HG02763 (cell line): ENCODE results near the gene COMP.

Experiments
- ATAC-seq: cut with Tn5 transposase; IDR thresholded peaks from one replicate; pipeline ENCODE4 v1.9.1; 2021; ENCODE audit warnings: mild to moderate bottlenecking, moderate library complexity; ENCODE audit not compliant: unreplicated experiment

COMP gene

GRCh38 chr19:18770663-18771327 lies 20.3 kb downstream of the COMP start:
- ATAC-seq: no peak

- no peak for ATAC-seq
Measured at GRCh38 chr19:18769989-18770528, 21.0 kb downstream of the COMP start.

- no peak for ATAC-seq
Measured at GRCh38 chr19:18768997-18769891, 21.9 kb downstream of the COMP start.

GRCh38 chr19:18768046-18768771 lies 22.9 kb downstream of the COMP start:
- no peak for ATAC-seq

GRCh38 chr19:18765224-18765623 lies 25.9 kb downstream of the COMP start:
- no peak for ATAC-seq

GRCh38 chr19:18764591-18765051 lies 26.5 kb downstream of the COMP start:
- ATAC-seq: no peak

- no peak for ATAC-seq
Measured at GRCh38 chr19:18763674-18764590, 27.2 kb downstream of the COMP start.

- no peak for ATAC-seq
Measured at GRCh38 chr19:18762125-18763023, 28.7 kb downstream of the COMP start.

- ATAC-seq: no peak
Measured at GRCh38 chr19:18761531-18762110, 29.5 kb downstream of the COMP start.

- no peak for ATAC-seq
Measured at GRCh38 chr19:18760440-18761383, 30.4 kb downstream of the COMP start.

GRCh38 chr19:18759995-18760426 lies 31.1 kb downstream of the COMP start:
- ATAC-seq: no peak

GRCh38 chr19:18759304-18759994 lies 31.7 kb downstream of the COMP start:
- no peak for ATAC-seq

GRCh38 chr19:18756896-18757295 lies 34.2 kb downstream of the COMP start:
- no peak for ATAC-seq

- ATAC-seq: no peak
Measured at GRCh38 chr19:18754501-18754900, 36.6 kb downstream of the COMP start.

- ATAC-seq: no peak
Measured at GRCh38 chr19:18751571-18751970, 39.5 kb downstream of the COMP start.

GRCh38 chr19:18750295-18750970 lies 40.7 kb downstream of the COMP start:
- no peak for ATAC-seq
